WTC11 (cell line): ENCODE data around the gene CCK. TPM values are rescaled to one million over a fixed set of nuclear protein-coding genes. Genes with fewer than 3 reads are reported as not detected.

Source experiments
- ATAC-seq: fragments of 200-7000 bp; cut with Tn5 transposase; 2 replicates; pipeline ENCODE4 v1.10.0; 2021; ENCODE audit warnings: mild to moderate bottlenecking, moderate library complexity
- CTCF ChIA-PET: fragments of 300-600 bp; sonication (Branson Sonifier 250); formaldehyde crosslinking; loops from one replicate; lab custom pipeline; 2021; ENCODE audit warnings: antibody characterized with exemption; lab: Charles Lee
- POLR2A ChIA-PET: fragments of 350-600 bp; sonication (Branson Sonifier 250); formaldehyde crosslinking; loops from one replicate; lab custom pipeline; 2021; ENCODE audit warnings: antibody characterized with exemption; lab: Charles Lee
- DNase-seq: peaks from one replicate; pipeline ENCODE4 v3.0.0; 2021; ENCODE audit warnings: low spot score
- H3K27ac Mint-ChIP-seq: 2 replicates; pipeline ENCODE4 v1.8.0; 2021; ENCODE audit warnings: mixed read lengths
- H3K27me3 Mint-ChIP-seq: 2 replicates; pipeline ENCODE4 v1.8.0; 2021; ENCODE audit warnings: low read depth, mild to moderate bottlenecking, moderate library complexity, mixed read lengths
- H3K36me3 Mint-ChIP-seq: 2 replicates; pipeline ENCODE4 v1.8.0; 2021; ENCODE audit warnings: mixed read lengths
- H3K4me1 Mint-ChIP-seq: 2 replicates; pipeline ENCODE4 v1.8.0; 2022; ENCODE audit warnings: mixed read lengths
- H3K4me3 Mint-ChIP-seq: 2 replicates; pipeline ENCODE4 v1.8.0; 2021; ENCODE audit warnings: mild to moderate bottlenecking, moderate library complexity, mixed read lengths
- H3K9me3 Mint-ChIP-seq: 2 replicates; pipeline ENCODE4 v1.8.0; 2021; ENCODE audit warnings: mixed read lengths
- AFF4 ChIP-seq: sonication (generic); formaldehyde crosslinking; IDR thresholded peaks from 2 replicates; pipeline ENCODE4 v1.8.1; 2023; ENCODE audit warnings: mild to moderate bottlenecking, missing genetic modification reagents, borderline replicate concordance
- CREB1 ChIP-seq: sonication (generic); formaldehyde crosslinking; IDR thresholded peaks from 2 replicates; pipeline ENCODE4 v1.8.0; 2023; ENCODE audit warnings: mild to moderate bottlenecking, missing genetic modification reagents
- FOXK1 ChIP-seq: sonication (generic); formaldehyde crosslinking; IDR thresholded peaks from 2 replicates; pipeline ENCODE4 v1.8.0; 2022; ENCODE audit warnings: mild to moderate bottlenecking, moderate library complexity, missing genetic modification reagents
- GTF2I ChIP-seq: fragments of 250-450 bp; sonication (Bioruptor Pico); conservative IDR thresholded peaks from 2 replicates; pipeline ENCODE4 v1.4.0; 2021; ENCODE audit warnings: mild to moderate bottlenecking
- JAZF1 ChIP-seq: fragments of 250-450 bp; sonication (Bioruptor Pico); IDR thresholded peaks from 2 replicates; pipeline ENCODE4 v1.9.0; 2021; ENCODE audit warnings: moderate library complexity, mild to moderate bottlenecking, inconsistent platforms
- JUN ChIP-seq: sonication (generic); formaldehyde crosslinking; IDR thresholded peaks from 2 replicates; pipeline ENCODE4 v1.8.0; 2023; ENCODE audit warnings: mild to moderate bottlenecking, missing genetic modification reagents
- KAT7 ChIP-seq: sonication (generic); formaldehyde crosslinking; IDR thresholded peaks from 2 replicates; pipeline ENCODE4 v1.8.1; 2023; ENCODE audit warnings: missing genetic modification reagents, mild to moderate bottlenecking, borderline replicate concordance
- NFYB ChIP-seq: sonication (generic); formaldehyde crosslinking; conservative IDR thresholded peaks from 2 replicates; pipeline ENCODE4 v1.8.0; 2022; ENCODE audit warnings: low read depth, missing genetic modification reagents
- PRRX2 ChIP-seq: fragments of 250-450 bp; sonication (Bioruptor Pico); IDR thresholded peaks from 2 replicates; pipeline ENCODE4 v1.8.0; 2021; ENCODE audit warnings: mild to moderate bottlenecking
- SMAD3 ChIP-seq: sonication (generic); formaldehyde crosslinking; IDR thresholded peaks from 2 replicates; pipeline ENCODE4 v1.8.0; 2022; ENCODE audit warnings: missing genetic modification reagents, mild to moderate bottlenecking, borderline replicate concordance
- USF2 ChIP-seq: sonication (generic); formaldehyde crosslinking; IDR thresholded peaks from 2 replicates; pipeline ENCODE4 v1.8.1; 2023; ENCODE audit warnings: mild to moderate bottlenecking, missing genetic modification reagents, moderate library complexity
- ZNF232 ChIP-seq: sonication (generic); formaldehyde crosslinking; IDR thresholded peaks from 2 replicates; pipeline ENCODE4 v1.8.0; 2022; ENCODE audit warnings: mild to moderate bottlenecking, missing genetic modification reagents
- ZNF263 ChIP-seq: sonication (generic); formaldehyde crosslinking; IDR thresholded peaks from 2 replicates; pipeline ENCODE4 v1.8.1; 2022; ENCODE audit warnings: low read depth, mild to moderate bottlenecking, moderate library complexity, missing genetic modification reagents
- ZNF416 ChIP-seq: fragments of 250-450 bp; sonication (Bioruptor Pico); IDR thresholded peaks from 2 replicates; pipeline ENCODE4 v1.9.0; 2021; ENCODE audit warnings: mild to moderate bottlenecking, inconsistent platforms
- ZNF423 ChIP-seq: fragments of 250-450 bp; sonication (Bioruptor Pico); IDR thresholded peaks from 2 replicates; pipeline ENCODE4 v2.1.2; 2022; ENCODE audit warnings: mild to moderate bottlenecking, moderate library complexity
- total RNA-seq: library from RNA; stranded (reverse); gene quantifications from 3 replicates; pipeline ENCODE4 v1.2.3, GENCODE V29; 2021
- TF ChIP-seq, protein P1 (sequence below): fragments of 250-450 bp; sonication (Bioruptor Pico); IDR thresholded peaks from 2 replicates; pipeline ENCODE4 v1.9.0; 2021; ENCODE audit warnings: mild to moderate bottlenecking
- TF ChIP-seq, protein P2 (sequence below): sonication (generic); formaldehyde crosslinking; IDR thresholded peaks from 2 replicates; pipeline ENCODE4 v1.8.1; 2022; ENCODE audit warnings: mild to moderate bottlenecking, missing genetic modification reagents, moderate library complexity, borderline replicate concordance
- TF ChIP-seq, protein P3 (sequence below): sonication (generic); formaldehyde crosslinking; IDR thresholded peaks from 2 replicates; pipeline ENCODE4 v1.8.1; 2022; ENCODE audit warnings: low read depth, mild to moderate bottlenecking, moderate library complexity, missing genetic modification reagents, borderline replicate concordance
- TF ChIP-seq, protein P4 (sequence below): sonication (generic); formaldehyde crosslinking; IDR thresholded peaks from 2 replicates; pipeline ENCODE4 v1.8.0; 2022; ENCODE audit warnings: mild to moderate bottlenecking, missing genetic modification reagents
- TF ChIP-seq, protein P5 (sequence below): sonication (generic); formaldehyde crosslinking; IDR thresholded peaks from 2 replicates; pipeline ENCODE4 v1.8.1; 2022; ENCODE audit warnings: low read depth, missing genetic modification reagents, borderline replicate concordance
- TF ChIP-seq, protein P6 (sequence below): fragments of 250-450 bp; sonication (Bioruptor Pico); IDR thresholded peaks from 2 replicates; pipeline ENCODE4 v2.1.2; 2022; ENCODE audit warnings: mild to moderate bottlenecking, moderate library complexity

CCK gene
- total RNA-seq, 1 experiment from 2014 or later, result 0.50 TPM

GRCh38 chr3:42214064-42214463 lies 51.9 kb downstream of the CCK start:
- no peak for DNase-seq

DNA sequence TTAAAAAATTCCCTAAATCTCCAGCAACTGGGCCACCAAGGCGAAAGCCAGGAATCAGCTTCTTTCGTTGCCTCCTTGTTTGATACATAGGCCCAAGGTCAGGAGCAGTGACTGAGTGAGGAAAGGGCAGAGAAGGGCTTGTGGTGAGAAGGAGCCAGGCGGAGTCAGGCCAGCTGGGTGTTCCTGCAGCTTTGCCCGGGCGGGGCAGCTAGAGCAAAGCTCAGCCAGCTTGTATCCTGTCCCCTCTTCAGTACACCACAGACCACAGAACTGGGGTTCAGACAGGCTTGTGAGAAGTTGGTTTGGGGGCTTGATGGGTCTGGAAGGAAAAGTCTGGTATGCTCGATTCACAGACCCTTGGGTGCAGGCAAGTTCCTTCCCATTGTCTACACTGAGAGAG lies 52.6 kb downstream of the CCK start:
- Mint-ChIP-seq H3K4me1 (peaks cover 11% of the 10 kb centered on the region), H3K4me3 (no peak overlapping the region), H3K27me3 (no peaks in the 10 kb centered on the region), H3K9me3 (no peaks in the 10 kb centered on the region), H3K27ac (no peak overlapping the region), H3K36me3 (peaks cover 29% of the 10 kb centered on the region)
- ChIA-PET POLR2A (no interaction called here), CTCF (interaction anchor here (0.6 to 2.7 kb wide), 2 partner anchors 11 to 22 kb away, joined by 4 to 17 read pairs; no protein-coding TSS in a partner anchor)
- DNase-seq (no peak), ATAC-seq (no peak)
- no peak for TF ChIP-seq AFF4 (CRISPR knock-in tag)
- no peak for TF ChIP-seq NFYB (CRISPR knock-in tag)
- TF ChIP-seq, protein P1, sequence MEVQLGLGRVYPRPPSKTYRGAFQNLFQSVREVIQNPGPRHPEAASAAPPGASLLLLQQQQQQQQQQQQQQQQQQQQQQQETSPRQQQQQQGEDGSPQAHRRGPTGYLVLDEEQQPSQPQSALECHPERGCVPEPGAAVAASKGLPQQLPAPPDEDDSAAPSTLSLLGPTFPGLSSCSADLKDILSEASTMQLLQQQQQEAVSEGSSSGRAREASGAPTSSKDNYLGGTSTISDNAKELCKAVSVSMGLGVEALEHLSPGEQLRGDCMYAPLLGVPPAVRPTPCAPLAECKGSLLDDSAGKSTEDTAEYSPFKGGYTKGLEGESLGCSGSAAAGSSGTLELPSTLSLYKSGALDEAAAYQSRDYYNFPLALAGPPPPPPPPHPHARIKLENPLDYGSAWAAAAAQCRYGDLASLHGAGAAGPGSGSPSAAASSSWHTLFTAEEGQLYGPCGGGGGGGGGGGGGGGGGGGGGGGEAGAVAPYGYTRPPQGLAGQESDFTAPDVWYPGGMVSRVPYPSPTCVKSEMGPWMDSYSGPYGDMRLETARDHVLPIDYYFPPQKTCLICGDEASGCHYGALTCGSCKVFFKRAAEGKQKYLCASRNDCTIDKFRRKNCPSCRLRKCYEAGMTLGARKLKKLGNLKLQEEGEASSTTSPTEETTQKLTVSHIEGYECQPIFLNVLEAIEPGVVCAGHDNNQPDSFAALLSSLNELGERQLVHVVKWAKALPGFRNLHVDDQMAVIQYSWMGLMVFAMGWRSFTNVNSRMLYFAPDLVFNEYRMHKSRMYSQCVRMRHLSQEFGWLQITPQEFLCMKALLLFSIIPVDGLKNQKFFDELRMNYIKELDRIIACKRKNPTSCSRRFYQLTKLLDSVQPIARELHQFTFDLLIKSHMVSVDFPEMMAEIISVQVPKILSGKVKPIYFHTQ (CRISPR knock-in tag), result no peak
- no peak for TF ChIP-seq SMAD3 (CRISPR knock-in tag)
- TF ChIP-seq, protein P2, sequence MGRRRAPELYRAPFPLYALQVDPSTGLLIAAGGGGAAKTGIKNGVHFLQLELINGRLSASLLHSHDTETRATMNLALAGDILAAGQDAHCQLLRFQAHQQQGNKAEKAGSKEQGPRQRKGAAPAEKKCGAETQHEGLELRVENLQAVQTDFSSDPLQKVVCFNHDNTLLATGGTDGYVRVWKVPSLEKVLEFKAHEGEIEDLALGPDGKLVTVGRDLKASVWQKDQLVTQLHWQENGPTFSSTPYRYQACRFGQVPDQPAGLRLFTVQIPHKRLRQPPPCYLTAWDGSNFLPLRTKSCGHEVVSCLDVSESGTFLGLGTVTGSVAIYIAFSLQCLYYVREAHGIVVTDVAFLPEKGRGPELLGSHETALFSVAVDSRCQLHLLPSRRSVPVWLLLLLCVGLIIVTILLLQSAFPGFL (CRISPR knock-in tag), result no peak
- TF ChIP-seq KAT7 (CRISPR knock-in tag), result no peak
- TF ChIP-seq, protein P3, sequence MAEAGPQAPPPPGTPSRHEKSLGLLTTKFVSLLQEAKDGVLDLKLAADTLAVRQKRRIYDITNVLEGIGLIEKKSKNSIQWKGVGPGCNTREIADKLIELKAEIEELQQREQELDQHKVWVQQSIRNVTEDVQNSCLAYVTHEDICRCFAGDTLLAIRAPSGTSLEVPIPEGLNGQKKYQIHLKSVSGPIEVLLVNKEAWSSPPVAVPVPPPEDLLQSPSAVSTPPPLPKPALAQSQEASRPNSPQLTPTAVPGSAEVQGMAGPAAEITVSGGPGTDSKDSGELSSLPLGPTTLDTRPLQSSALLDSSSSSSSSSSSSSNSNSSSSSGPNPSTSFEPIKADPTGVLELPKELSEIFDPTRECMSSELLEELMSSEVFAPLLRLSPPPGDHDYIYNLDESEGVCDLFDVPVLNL (CRISPR knock-in tag), result no peak
- TF ChIP-seq, protein P4, sequence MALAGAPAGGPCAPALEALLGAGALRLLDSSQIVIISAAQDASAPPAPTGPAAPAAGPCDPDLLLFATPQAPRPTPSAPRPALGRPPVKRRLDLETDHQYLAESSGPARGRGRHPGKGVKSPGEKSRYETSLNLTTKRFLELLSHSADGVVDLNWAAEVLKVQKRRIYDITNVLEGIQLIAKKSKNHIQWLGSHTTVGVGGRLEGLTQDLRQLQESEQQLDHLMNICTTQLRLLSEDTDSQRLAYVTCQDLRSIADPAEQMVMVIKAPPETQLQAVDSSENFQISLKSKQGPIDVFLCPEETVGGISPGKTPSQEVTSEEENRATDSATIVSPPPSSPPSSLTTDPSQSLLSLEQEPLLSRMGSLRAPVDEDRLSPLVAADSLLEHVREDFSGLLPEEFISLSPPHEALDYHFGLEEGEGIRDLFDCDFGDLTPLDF, result no peak
- TF ChIP-seq CREB1, result no peak
- no peak for TF ChIP-seq ZNF423
- no peak for TF ChIP-seq ZNF263 (CRISPR knock-in tag)
- no peak for TF ChIP-seq ZNF416 (CRISPR knock-in tag)
- no peak for TF ChIP-seq JUN
- TF ChIP-seq, protein P5, sequence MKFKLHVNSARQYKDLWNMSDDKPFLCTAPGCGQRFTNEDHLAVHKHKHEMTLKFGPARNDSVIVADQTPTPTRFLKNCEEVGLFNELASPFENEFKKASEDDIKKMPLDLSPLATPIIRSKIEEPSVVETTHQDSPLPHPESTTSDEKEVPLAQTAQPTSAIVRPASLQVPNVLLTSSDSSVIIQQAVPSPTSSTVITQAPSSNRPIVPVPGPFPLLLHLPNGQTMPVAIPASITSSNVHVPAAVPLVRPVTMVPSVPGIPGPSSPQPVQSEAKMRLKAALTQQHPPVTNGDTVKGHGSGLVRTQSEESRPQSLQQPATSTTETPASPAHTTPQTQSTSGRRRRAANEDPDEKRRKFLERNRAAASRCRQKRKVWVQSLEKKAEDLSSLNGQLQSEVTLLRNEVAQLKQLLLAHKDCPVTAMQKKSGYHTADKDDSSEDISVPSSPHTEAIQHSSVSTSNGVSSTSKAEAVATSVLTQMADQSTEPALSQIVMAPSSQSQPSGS (CRISPR knock-in tag), result no peak
- TF ChIP-seq ZNF232 (CRISPR knock-in tag), result no peak
- no peak for TF ChIP-seq GTF2I (CRISPR knock-in tag)
- no peak for TF ChIP-seq USF2 (CRISPR knock-in tag)

More at GRCh38 chr3:42214064-42214463, 51.9 kb downstream of the CCK start:
- Mint-ChIP-seq H3K4me3 (no peak overlapping the region), H3K4me1 (peaks cover 11% of the 10 kb centered on the region), H3K27ac (no peak overlapping the region), H3K27me3 (no peaks in the 10 kb centered on the region), H3K36me3 (peaks cover 22% of the 10 kb centered on the region), H3K9me3 (no peaks in the 10 kb centered on the region)
- no peak; the same call in 1 of the 2 replicates for ATAC-seq
- ChIA-PET POLR2A (interaction anchor here (0.6 kb wide), 1 partner anchor 82 kb away, joined by 6 read pairs; no protein-coding TSS in a partner anchor), CTCF (interaction anchor here (1.4 to 2.7 kb wide), 2 partner anchors 23 to 94 kb away, joined by 3 to 17 read pairs; no protein-coding TSS in a partner anchor)
- no peak for TF ChIP-seq FOXK1
- no peak for TF ChIP-seq JAZF1 (CRISPR knock-in tag)
- TF ChIP-seq KAT7 (CRISPR knock-in tag), result no peak
- TF ChIP-seq ZNF263 (CRISPR knock-in tag), result no peak
- TF ChIP-seq, protein P6, sequence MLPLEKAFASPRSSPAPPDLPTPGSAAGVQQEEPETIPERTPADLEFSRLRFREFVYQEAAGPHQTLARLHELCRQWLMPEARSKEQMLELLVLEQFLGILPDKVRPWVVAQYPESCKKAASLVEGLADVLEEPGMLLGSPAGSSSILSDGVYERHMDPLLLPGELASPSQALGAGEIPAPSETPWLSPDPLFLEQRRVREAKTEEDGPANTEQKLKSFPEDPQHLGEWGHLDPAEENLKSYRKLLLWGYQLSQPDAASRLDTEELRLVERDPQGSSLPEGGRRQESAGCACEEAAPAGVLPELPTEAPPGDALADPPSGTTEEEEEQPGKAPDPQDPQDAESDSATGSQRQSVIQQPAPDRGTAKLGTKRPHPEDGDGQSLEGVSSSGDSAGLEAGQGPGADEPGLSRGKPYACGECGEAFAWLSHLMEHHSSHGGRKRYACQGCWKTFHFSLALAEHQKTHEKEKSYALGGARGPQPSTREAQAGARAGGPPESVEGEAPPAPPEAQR, result no peak
- TF ChIP-seq PRRX2, result no peak
- no peak for TF ChIP-seq ZNF416 (CRISPR knock-in tag)
